GM23338 (cell line): ENCODE results near the gene FRMD3. TPM values are rescaled to one million over a fixed set of nuclear protein-coding genes. Genes with fewer than 3 reads are reported as not detected.

Source experiments
- ATAC-seq: fragments of 200-7000 bp; cut with Tn5 transposase; 3 replicates; pipeline ENCODE4 v1.9.1; 2020
- DNase-seq: peaks from one replicate; pipeline ENCODE4 v3.0.0-alpha.2; 2015; ENCODE audit warnings: low spot score
- H2AFZ ChIP-seq: fragments of 200-600 bp; sonication (generic); 2 replicates; pipeline ENCODE4 v1.8.0; 2016; ENCODE audit warnings: antibody characterized with exemption, mild to moderate bottlenecking, moderate library complexity
- H3F3A ChIP-seq: fragments of 200-600 bp; sonication (generic); replicated peaks from 2 replicates; pipeline ENCODE4 v1.8.0; 2017; ENCODE audit warnings: antibody characterized with exemption, mixed run types, low read depth
- H3K27ac ChIP-seq: fragments of 200-600 bp; sonication (generic); 2 replicates; pipeline ENCODE4 v1.6.1; 2016; ENCODE audit warnings: low read depth
- H3K27me3 ChIP-seq: fragments of 200-600 bp; sonication (generic); 2 replicates; pipeline ENCODE4 v1.8.0; 2016; ENCODE audit warnings: mild to moderate bottlenecking, mixed run types, moderate library complexity; ENCODE audit not compliant: insufficient read depth
- H3K36me3 ChIP-seq: fragments of 200-600 bp; sonication (generic); 2 replicates; pipeline ENCODE4 v1.8.0; 2016; ENCODE audit warnings: mild to moderate bottlenecking; ENCODE audit not compliant: insufficient read depth
- H3K4me1 ChIP-seq: fragments of 200-600 bp; sonication (generic); 2 replicates; pipeline ENCODE4 v1.8.0; 2016; ENCODE audit warnings: mild to moderate bottlenecking, moderate library complexity; ENCODE audit not compliant: insufficient read depth
- H3K4me2 ChIP-seq: fragments of 200-600 bp; sonication (generic); 2 replicates; pipeline ENCODE4 v1.7.1; 2017; ENCODE audit warnings: mixed run types
- H3K4me3 ChIP-seq: fragments of 200-600 bp; sonication (generic); 2 replicates; pipeline ENCODE4 v1.6.1; 2016; ENCODE audit warnings: mixed run types
- H3K79me2 ChIP-seq: fragments of 200-600 bp; sonication (generic); replicated peaks from 2 replicates; pipeline ENCODE4 v1.8.0; 2017; ENCODE audit warnings: mild to moderate bottlenecking; ENCODE audit not compliant: insufficient read depth
- H3K9me2 ChIP-seq: fragments of 200-600 bp; sonication (generic); 2 replicates; pipeline ENCODE4 v1.8.0; 2017; ENCODE audit not compliant: insufficient read depth
- H4K20me1 ChIP-seq: fragments of 200-600 bp; sonication (generic); replicated peaks from 2 replicates; pipeline ENCODE4 v1.8.0; 2017; ENCODE audit warnings: mild to moderate bottlenecking; ENCODE audit not compliant: insufficient read depth
- H3K27ac Mint-ChIP-seq: 2 replicates; pipeline ENCODE4 v1.8.0; 2020; ENCODE audit warnings: inconsistent platforms, mild to moderate bottlenecking, moderate library complexity, mixed read lengths
- H3K27me3 Mint-ChIP-seq: 3 replicates; pipeline ENCODE4 v1.8.0; 2022; ENCODE audit warnings: low read depth, mild to moderate bottlenecking, moderate library complexity, mixed read lengths, inconsistent platforms; ENCODE audit not compliant: insufficient read depth, poor library complexity
- H3K36me3 Mint-ChIP-seq: 3 replicates; pipeline ENCODE4 v1.8.0; 2021; ENCODE audit warnings: low read depth, mild to moderate bottlenecking, inconsistent platforms, moderate library complexity, mixed read lengths
- H3K4me1 Mint-ChIP-seq: 3 replicates; pipeline ENCODE4 v1.8.0; 2020; ENCODE audit warnings: mild to moderate bottlenecking, inconsistent platforms, mixed read lengths
- H3K4me3 Mint-ChIP-seq: 3 replicates; pipeline ENCODE4 v1.8.0; 2021; ENCODE audit warnings: moderate library complexity, mild to moderate bottlenecking, inconsistent platforms, mixed read lengths
- H3K9me3 Mint-ChIP-seq: 3 replicates; pipeline ENCODE4 v1.8.0; 2020; ENCODE audit warnings: moderate library complexity, mild to moderate bottlenecking, inconsistent platforms, mixed read lengths
- CREB1 ChIP-seq: fragments of 250-450 bp; sonication (Bioruptor Pico); IDR thresholded peaks from 2 replicates; pipeline ENCODE4 v1.5.0; 2020; ENCODE audit warnings: low read depth, mild to moderate bottlenecking, moderate library complexity
- CTCF ChIP-seq, 2 experiments: fragments of 200-600 bp in 1 of 2; sonication (generic) in 1 of 2; conservative IDR thresholded peaks; 2 replicates each; pipeline versions ENCODE4 v1.5.1 to v1.6.1; 2016 to 2017; ENCODE audit warnings: antibody characterized with exemption in 2 of 2, low read depth in 2 of 2, mild to moderate bottlenecking in 2 of 2, moderate library complexity in 1 of 2
- ETS1 ChIP-seq: IDR thresholded peaks from 2 replicates; pipeline ENCODE4 v1.6.1; 2016; ENCODE audit warnings: antibody characterized with exemption
- EZH2 ChIP-seq: fragments of 200-600 bp; sonication (generic); IDR thresholded peaks from one replicate; pipeline ENCODE4 v1.8.0; 2017; ENCODE audit warnings: antibody characterized with exemption, mild to moderate bottlenecking, low read depth; ENCODE audit not compliant: unreplicated experiment
- EZH2phosphoT487 ChIP-seq: fragments of 200-600 bp; sonication (generic); IDR thresholded peaks from one replicate; pipeline ENCODE4 v1.8.1; 2018; ENCODE audit warnings: antibody characterized with exemption; ENCODE audit not compliant: unreplicated experiment
- JUNB ChIP-seq: IDR thresholded peaks from one replicate; pipeline ENCODE4 v1.6.1; 2016; ENCODE audit warnings: antibody characterized with exemption; ENCODE audit not compliant: unreplicated experiment
- NANOG ChIP-seq: IDR thresholded peaks from 2 replicates; pipeline ENCODE4 v1.6.1; 2016; ENCODE audit warnings: antibody characterized with exemption, borderline replicate concordance
- POLR2AphosphoS5 ChIP-seq: IDR thresholded peaks from 2 replicates; pipeline ENCODE4 v1.6.1; 2016; ENCODE audit warnings: antibody characterized with exemption, low read depth
- REST ChIP-seq: IDR thresholded peaks from one replicate; pipeline ENCODE4 v1.6.1; 2018; ENCODE audit warnings: antibody characterized with exemption; ENCODE audit not compliant: unreplicated experiment
- STAT1 ChIP-seq: IDR thresholded peaks from one replicate; pipeline ENCODE4 v1.6.1; 2016; ENCODE audit warnings: antibody characterized with exemption; ENCODE audit not compliant: unreplicated experiment
- ZNF114 ChIP-seq: fragments of 250-450 bp; sonication (Bioruptor Pico); IDR thresholded peaks from 2 replicates; pipeline ENCODE4 v1.5.0; 2020; ENCODE audit warnings: mild to moderate bottlenecking, moderate library complexity
- ZNF331 ChIP-seq: fragments of 250-450 bp; sonication (Bioruptor Pico); IDR thresholded peaks from 2 replicates; pipeline ENCODE4 v1.5.0; 2020; ENCODE audit warnings: low read depth, mild to moderate bottlenecking, moderate library complexity
- ZNF462 ChIP-seq: fragments of 250-450 bp; sonication (Bioruptor Pico); IDR thresholded peaks from 2 replicates; pipeline ENCODE4 v1.5.0; 2020; ENCODE audit warnings: mild to moderate bottlenecking, moderate library complexity
- polyA plus RNA-seq: library from polyadenylated mRNA; unstranded; fragments of >200 nt; fragmentation: Nextera tagmentation; extraction: Ambion mirVana; gene quantifications from 2 replicates; pipeline ENCODE4 v1.2.1, GENCODE V29; 2016
- total RNA-seq: library from RNA; depleted of rRNA; stranded (reverse); fragments of >200 nt; shearing (Covaris generic); gene quantifications from 2 replicates; pipeline ENCODE4 v1.2.3, GENCODE V29; 2014

The FRMD3 gene
- total and polyA plus RNA-seq, 2 experiments from 2014 or later: 0.47 to 1.2 TPM

GRCh38 chr9:83489961-83490360 lies 48.2 kb downstream of the FRMD3 start:
- H2AFZ ChIP-seq: no peak overlapping the region
- H3K4me3 Mint-ChIP-seq: no peak overlapping the region
- no peak overlapping the region for H3K27ac ChIP-seq
- no peaks in the 10 kb centered on the region for H3K9me2 ChIP-seq
- no peaks in the 10 kb centered on the region for H3K36me3 ChIP-seq
- no peaks in the 10 kb centered on the region for H3K27me3 Mint-ChIP-seq
- TF ChIP-seq STAT1: no peak
- no peak for TF ChIP-seq CTCF (conservative IDR thresholded peaks at IDR 0.05; ENCODE audit: low read depth in 2 of 2)
- TF ChIP-seq ETS1: no peak
- no peak for TF ChIP-seq EZH2
- no peak for TF ChIP-seq EZH2phosphoT487
- no peak for TF ChIP-seq ZNF114 (CRISPR knock-in tag)
- TF ChIP-seq ZNF331 (CRISPR knock-in tag): no peak
- TF ChIP-seq ZNF462 (CRISPR knock-in tag): no peak
- TF ChIP-seq CREB1 (CRISPR knock-in tag): no peak
- no peak for TF ChIP-seq NANOG
- no peak for TF ChIP-seq REST
- no peak for TF ChIP-seq JUNB
- no peak for TF ChIP-seq POLR2AphosphoS5
- H3K9me3 Mint-ChIP-seq: no peaks in the 10 kb centered on the region
- H3K36me3 Mint-ChIP-seq: no peaks in the 10 kb centered on the region
- H3K4me1 ChIP-seq: no peaks in the 10 kb centered on the region
- H4K20me1 ChIP-seq: no peaks in the 10 kb centered on the region
- no peak overlapping the region for H3K27ac Mint-ChIP-seq
- DNase-seq (no peak), ATAC-seq (no peak)
- H3K4me1 Mint-ChIP-seq: no peaks in the 10 kb centered on the region
- no peak overlapping the region for H3K4me2 ChIP-seq
- H3K27me3 ChIP-seq: no peaks in the 10 kb centered on the region
- H3K4me3 ChIP-seq: no peak overlapping the region
- no peaks in the 10 kb centered on the region for H3K79me2 ChIP-seq
- no peaks in the 10 kb centered on the region for H3F3A ChIP-seq
